Stimulated activated naive CD8-positive, alpha-beta T cell treated with anti-CD3 and anti-CD28 coated beads, Interleukin-15, Interleukin-2, amounts not matched to agents 100 ng/mL and 50 ng/mL, for 24 hours (primary cell): Measurements from ENCODE around the gene RAD54L.

Experiments used
- H3K27ac Mint-ChIP-seq: one replicate; pipeline ENCODE4 v1.8.0; 2021; ENCODE audit warnings: mild to moderate bottlenecking, mixed read lengths
- H3K27me3 Mint-ChIP-seq: one replicate; pipeline ENCODE4 v1.8.0; 2021; ENCODE audit warnings: mixed read lengths
- H3K36me3 Mint-ChIP-seq: one replicate; pipeline ENCODE4 v1.8.0; 2021; ENCODE audit warnings: low read depth, mixed read lengths
- H3K4me1 Mint-ChIP-seq: one replicate; pipeline ENCODE4 v1.8.0; 2021; ENCODE audit warnings: low read depth, mixed read lengths
- H3K4me3 Mint-ChIP-seq: one replicate; pipeline ENCODE4 v1.8.0; 2021; ENCODE audit warnings: mild to moderate bottlenecking, mixed read lengths
- H3K9me3 Mint-ChIP-seq: one replicate; pipeline ENCODE4 v1.8.0; 2021; ENCODE audit warnings: mixed read lengths

Gene RAD54L

DNA sequence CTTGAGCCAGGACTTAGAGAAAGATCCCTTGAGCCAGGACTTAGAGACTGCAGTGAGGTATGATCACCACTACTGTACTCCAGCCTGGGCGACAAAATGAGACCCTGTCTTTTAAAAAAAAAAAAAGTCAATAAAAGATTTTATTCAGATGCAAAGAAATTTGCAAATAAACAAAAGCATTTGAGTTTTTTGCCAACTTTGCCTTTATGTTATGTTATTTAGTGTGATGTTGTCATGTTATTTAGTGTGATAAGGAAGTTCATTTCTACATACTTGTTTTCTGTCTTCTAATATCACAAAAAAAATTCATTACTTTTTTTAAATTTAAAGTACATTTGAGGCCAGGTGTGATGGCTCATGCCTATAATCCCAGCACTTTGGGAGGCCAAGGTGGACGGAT, 9.0 kb downstream of the RAD54L start:
- H3K4me3 Mint-ChIP-seq: no peak overlapping the region
- peaks cover 6% of the 10 kb centered on the region for H3K4me1 Mint-ChIP-seq
- H3K27me3 Mint-ChIP-seq: no peaks in the 10 kb centered on the region
- no peak overlapping the region for H3K27ac Mint-ChIP-seq
- H3K36me3 Mint-ChIP-seq: peaks cover 85% of the 10 kb centered on the region
- H3K9me3 Mint-ChIP-seq: no peaks in the 10 kb centered on the region

DNA sequence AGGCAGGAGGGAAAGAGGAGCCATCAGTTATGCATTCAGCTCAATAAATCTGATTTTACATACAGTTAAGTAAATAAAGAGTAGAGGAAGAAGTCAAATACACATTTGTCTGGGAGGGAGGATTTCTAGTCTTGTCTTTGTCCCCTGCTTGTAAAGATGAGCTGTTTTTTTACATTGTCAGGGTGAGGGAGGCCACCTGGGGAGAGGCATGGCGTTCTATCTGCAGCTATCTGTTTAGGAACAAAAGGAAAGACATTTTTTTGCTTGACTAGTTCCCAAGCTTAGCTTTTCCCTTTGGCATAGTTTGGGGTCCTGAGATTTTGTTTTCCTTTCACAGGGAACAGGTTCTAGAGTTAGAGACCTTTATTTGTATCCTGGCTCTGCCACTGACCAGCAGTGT, 14.9 kb downstream of the RAD54L start:
- Mint-ChIP-seq H3K9me3 (no peaks in the 10 kb centered on the region), H3K27ac (no peak overlapping the region), H3K36me3 (peaks cover 85% of the 10 kb centered on the region), H3K4me1 (no peaks in the 10 kb centered on the region), H3K4me3 (no peak overlapping the region), H3K27me3 (no peaks in the 10 kb centered on the region)

DNA sequence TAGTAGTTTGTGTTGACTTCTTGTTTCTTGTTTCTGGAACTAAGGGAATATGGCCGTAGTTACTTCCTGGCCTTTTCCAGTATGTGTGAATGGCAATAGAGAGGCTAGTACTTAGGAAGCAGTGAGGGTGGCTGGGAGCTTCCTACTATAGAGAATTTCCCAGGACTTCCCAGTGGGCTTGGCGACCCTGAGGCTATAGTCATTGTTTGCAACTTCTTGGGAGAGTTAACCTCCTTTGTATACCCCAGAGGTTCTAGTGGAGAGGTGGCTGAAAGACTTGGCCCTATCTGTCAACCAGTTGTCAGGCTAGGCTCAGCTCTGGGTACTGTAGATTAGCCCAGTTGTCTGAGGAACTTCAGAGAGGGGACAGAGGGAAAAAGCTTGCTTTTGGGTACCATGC, 15.6 kb downstream of the RAD54L start:
- no peak overlapping the region for H3K4me3 Mint-ChIP-seq
- no peaks in the 10 kb centered on the region for H3K9me3 Mint-ChIP-seq
- H3K27ac Mint-ChIP-seq: no peak overlapping the region
- H3K27me3 Mint-ChIP-seq: no peaks in the 10 kb centered on the region
- H3K36me3 Mint-ChIP-seq: peaks cover 89% of the 10 kb centered on the region
- H3K4me1 Mint-ChIP-seq: no peaks in the 10 kb centered on the region

DNA sequence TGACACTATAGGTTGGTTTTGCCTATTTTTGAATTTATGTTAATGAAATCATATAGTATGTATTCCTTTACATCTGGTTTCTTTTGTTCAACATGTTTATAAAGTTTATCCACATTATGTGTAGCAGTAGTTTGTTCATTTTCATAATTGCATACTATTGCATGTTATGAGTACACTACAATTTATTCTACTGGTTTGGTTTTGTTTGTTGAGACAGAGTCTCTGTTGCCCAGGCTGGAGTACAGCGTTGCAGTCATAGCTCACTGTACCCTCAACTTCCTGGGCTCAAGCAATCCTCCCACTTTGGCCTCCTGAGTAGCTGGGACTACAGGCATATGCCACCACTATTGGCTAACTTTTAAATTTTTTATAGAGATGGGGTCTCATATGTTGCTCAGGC, 21.0 kb downstream of the RAD54L start:
- H3K4me1 Mint-ChIP-seq: no peaks in the 10 kb centered on the region
- peaks cover 84% of the 10 kb centered on the region for H3K36me3 Mint-ChIP-seq
- H3K4me3 Mint-ChIP-seq: no peak overlapping the region
- H3K27me3 Mint-ChIP-seq: no peaks in the 10 kb centered on the region
- H3K9me3 Mint-ChIP-seq: no peaks in the 10 kb centered on the region
- no peak overlapping the region for H3K27ac Mint-ChIP-seq

DNA sequence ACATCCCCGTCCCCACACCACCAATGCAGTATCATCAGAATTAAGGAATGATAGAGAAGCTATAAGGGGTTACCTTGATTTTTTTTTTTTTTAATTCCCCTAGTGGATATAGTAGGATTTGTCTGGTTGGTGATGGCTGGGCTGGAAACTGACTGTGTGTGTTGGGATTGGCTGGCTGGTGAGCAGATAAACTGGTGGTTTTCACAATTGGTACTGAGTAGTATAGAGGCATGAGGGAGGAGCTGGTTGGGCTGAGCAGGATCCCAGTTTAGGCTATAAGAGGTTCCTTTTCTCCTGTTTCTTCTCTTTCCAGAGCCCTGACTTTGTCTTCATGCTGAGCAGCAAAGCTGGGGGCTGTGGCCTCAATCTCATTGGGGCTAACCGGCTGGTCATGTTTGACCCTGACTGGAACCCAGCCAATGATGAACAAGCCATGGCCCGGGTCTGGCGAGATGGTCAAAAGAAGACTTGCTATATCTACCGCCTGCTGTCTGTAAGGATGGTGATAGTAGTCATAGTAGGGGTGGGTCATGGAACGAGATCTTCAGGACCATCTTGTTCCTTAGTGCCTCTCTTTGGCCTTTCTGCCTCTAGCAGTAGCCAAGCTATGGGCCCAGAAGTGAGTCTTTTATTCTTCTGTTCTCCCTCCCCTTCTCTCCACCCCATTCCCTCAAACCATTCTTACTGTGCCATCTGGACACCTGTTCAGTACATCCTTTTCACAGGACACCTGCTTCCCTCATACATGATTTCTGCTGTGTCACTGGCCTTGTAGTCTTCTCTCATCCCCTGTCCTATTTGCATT, 26.9 kb downstream of the RAD54L start:
- Mint-ChIP-seq H3K27ac (no peak overlapping the region), H3K4me3 (no peak overlapping the region), H3K4me1 (no peaks in the 10 kb centered on the region), H3K27me3 (no peaks in the 10 kb centered on the region), H3K36me3 (peaks cover 82% of the 10 kb centered on the region), H3K9me3 (no peaks in the 10 kb centered on the region)

DNA sequence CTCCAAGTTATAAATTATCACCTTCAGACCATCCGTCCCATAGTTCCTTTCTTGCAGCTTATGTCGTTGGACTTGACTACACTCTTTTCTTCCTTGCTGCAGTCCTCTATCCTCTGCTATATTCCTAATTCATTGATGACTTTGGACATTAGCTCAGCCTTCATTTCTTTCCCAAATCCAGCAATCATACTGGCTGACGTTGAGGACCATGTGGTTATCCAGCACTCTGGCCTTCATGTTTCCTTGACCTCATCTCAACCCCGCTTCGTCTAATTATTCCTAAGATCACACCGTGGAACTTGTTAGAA, 27.4 kb downstream of the RAD54L start:
- H3K36me3 Mint-ChIP-seq: peaks cover 84% of the 10 kb centered on the region
- H3K27ac Mint-ChIP-seq: no peak overlapping the region
- H3K4me3 Mint-ChIP-seq: no peak overlapping the region
- H3K9me3 Mint-ChIP-seq: no peaks in the 10 kb centered on the region
- no peaks in the 10 kb centered on the region for H3K27me3 Mint-ChIP-seq
- no peaks in the 10 kb centered on the region for H3K4me1 Mint-ChIP-seq

DNA sequence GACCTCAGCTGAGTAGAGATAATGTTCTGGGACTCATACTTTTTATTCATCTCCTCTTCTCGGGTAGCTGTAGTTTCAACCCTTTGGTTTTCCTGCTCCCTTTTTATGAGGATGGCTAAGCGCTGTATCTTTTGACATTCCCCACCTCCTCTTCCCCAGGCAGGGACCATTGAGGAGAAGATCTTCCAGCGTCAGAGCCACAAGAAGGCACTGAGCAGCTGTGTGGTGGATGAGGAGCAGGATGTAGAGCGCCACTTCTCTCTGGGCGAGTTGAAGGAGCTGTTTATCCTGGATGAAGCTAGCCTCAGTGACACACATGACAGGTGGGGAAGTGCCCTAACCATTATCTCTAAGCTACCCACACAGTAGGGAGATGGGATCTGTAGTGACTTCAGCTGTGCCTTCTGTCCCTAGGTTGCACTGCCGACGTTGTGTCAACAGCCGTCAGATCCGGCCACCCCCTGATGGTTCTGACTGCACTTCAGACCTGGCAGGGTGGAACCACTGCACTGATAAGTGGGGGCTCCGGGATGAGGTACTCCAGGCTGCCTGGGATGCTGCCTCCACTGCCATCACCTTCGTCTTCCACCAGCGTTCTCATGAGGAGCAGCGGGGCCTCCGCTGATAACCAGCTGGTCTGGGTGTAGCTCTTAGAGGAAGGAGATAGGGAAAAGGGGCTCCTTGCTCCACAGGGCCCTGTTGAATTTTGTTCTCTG, 30.3 kb downstream of the RAD54L start:
- Mint-ChIP-seq H3K36me3 (peaks cover 88% of the 10 kb centered on the region), H3K27me3 (no peaks in the 10 kb centered on the region), H3K9me3 (no peaks in the 10 kb centered on the region), H3K27ac (no peak overlapping the region), H3K4me1 (no peaks in the 10 kb centered on the region), H3K4me3 (no peak overlapping the region)

DNA sequence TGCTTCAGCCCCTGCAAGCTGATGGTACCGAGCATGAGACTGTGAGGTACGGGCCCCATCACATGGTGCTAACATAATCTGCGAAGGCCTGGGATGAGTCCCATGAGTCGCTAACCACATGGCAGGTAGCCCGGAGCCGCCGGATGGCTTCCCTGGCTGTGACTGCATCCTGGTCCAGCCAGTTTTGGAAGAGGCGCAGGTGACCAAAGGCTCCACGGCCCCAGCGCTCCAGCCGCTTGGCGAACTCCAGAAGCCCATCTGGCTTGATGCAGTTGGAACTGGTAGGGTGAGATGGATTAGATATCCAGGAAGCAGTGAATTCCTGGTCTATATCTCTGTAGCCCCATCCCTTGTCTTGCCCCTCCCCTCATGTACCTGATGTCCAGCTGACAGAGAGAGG, 31.2 kb downstream of the RAD54L start:
- H3K36me3 Mint-ChIP-seq: peaks cover 86% of the 10 kb centered on the region
- H3K9me3 Mint-ChIP-seq: no peaks in the 10 kb centered on the region
- H3K4me3 Mint-ChIP-seq: no peak overlapping the region
- no peaks in the 10 kb centered on the region for H3K4me1 Mint-ChIP-seq
- no peaks in the 10 kb centered on the region for H3K27me3 Mint-ChIP-seq
- no peak overlapping the region for H3K27ac Mint-ChIP-seq

DNA sequence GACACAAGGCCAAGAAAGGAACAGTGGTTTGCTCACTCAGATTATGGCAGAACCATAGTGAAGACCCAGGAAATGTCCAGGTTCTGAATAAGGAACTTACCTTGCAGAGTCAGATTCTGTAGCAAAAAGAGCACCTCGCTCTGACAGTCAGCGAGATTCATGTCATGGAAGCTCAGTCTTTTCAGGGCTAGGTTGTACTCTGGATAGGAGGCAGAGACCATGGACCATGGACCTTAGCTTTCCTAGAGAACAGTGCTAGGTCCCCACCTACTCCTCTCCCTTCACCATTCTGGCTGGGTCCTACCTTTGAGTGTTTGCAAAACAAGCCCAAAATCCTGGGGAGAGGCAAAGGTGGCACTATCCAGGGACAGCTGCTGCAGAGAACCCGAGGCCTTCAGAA, 32.5 kb downstream of the RAD54L start:
- Mint-ChIP-seq H3K9me3 (no peaks in the 10 kb centered on the region), H3K4me1 (no peaks in the 10 kb centered on the region), H3K27ac (no peak overlapping the region), H3K36me3 (peaks cover 83% of the 10 kb centered on the region), H3K4me3 (no peak overlapping the region), H3K27me3 (no peaks in the 10 kb centered on the region)

DNA sequence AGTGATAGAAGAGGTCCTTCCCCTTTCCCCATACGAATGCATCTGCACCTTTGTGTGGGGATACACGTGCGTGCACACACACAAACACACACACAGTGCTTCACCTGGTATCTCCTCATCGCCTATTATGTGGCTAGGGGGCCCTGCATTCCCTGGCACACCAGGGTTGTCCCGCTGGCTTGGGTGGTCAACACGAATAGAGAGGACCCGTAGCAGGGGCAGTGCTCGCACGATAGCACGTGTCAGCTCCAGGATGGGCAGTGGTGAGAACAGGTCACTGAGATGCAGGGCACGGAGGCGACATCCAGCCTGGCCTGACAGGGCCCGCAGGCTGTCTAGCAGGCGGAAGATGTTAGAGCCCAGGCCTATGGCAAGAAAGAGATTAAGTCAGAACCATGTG, 33.5 kb downstream of the RAD54L start:
- no peaks in the 10 kb centered on the region for H3K9me3 Mint-ChIP-seq
- peaks cover 7% of the 10 kb centered on the region for H3K4me1 Mint-ChIP-seq
- no peak overlapping the region for H3K4me3 Mint-ChIP-seq
- no peaks in the 10 kb centered on the region for H3K27me3 Mint-ChIP-seq
- peaks cover 79% of the 10 kb centered on the region for H3K36me3 Mint-ChIP-seq
- no peak overlapping the region for H3K27ac Mint-ChIP-seq

DNA sequence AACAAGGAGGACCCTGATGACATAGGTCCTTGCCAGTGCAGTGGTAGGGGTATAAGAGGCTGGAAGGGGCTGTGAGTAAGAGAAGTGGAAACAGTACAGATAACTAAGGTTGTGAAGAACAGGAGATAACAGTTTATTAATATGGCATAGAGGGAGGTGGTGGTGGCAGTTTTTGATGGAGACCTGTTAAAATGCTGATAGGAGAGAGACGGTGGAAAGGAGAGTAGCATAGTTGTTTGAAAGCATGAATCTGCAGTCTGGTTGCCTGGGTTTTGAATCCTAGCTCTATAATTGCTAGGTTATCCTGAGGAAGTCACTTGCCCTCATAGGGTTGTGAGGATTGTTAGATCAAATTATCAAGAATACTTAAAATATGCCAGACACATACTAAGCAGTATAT, 36.5 kb downstream of the RAD54L start:
- Mint-ChIP-seq H3K27ac (no peak overlapping the region), H3K27me3 (no peaks in the 10 kb centered on the region), H3K36me3 (peaks cover 78% of the 10 kb centered on the region), H3K4me3 (no peak overlapping the region), H3K4me1 (peaks cover 18% of the 10 kb centered on the region), H3K9me3 (no peaks in the 10 kb centered on the region)

DNA sequence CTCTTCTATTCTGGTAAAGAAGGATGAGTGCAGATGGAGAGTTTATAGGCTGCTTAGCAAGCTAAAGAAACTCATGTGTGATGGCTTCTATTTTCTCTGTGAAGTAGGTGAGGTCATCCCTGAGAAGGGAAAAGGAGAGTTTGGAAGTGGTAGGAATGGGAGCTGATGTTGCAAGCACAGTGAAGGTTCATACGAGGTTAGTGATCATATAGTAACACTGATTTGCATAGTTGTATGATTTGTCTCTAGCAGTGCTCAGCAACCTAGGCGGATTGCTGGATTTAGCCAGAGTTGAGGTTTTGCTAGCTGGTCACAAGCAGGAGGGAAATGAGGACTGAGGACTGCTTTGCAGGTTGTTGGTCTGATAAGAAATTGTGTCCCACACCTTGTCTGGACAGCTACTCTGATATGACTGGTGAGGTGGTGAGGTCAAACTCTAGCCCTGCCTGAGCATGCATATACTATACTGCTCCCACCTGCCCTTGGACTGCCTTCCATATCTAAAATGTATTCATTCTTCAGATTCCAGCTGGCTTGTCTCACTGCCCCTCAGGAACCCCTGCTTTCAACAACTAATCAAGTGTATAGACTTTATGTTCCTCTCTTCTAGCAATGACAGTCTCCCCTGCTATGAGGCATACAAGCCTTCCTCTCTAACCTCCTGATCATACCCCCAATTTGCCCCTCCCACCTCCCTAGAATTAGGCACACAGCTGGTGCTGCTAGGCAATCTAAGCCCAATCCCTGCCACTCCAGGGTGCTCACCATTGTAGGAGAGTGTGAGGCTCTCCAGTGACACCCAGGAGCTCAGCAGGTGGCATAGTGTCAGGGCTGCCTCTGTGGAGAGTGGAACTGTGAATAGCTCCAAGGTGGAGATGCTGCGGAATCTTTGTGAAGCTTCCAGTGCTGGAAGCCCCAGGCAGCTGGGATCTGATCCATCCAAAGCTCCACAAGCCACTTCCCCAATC, 37.3 kb downstream of the RAD54L start:
- H3K4me3 Mint-ChIP-seq: no peak overlapping the region
- H3K36me3 Mint-ChIP-seq: peaks cover 79% of the 10 kb centered on the region
- H3K27me3 Mint-ChIP-seq: no peaks in the 10 kb centered on the region
- H3K27ac Mint-ChIP-seq: peak overlapping the region; percentile 61
- peaks cover 18% of the 10 kb centered on the region for H3K4me1 Mint-ChIP-seq
- H3K9me3 Mint-ChIP-seq: no peaks in the 10 kb centered on the region

DNA sequence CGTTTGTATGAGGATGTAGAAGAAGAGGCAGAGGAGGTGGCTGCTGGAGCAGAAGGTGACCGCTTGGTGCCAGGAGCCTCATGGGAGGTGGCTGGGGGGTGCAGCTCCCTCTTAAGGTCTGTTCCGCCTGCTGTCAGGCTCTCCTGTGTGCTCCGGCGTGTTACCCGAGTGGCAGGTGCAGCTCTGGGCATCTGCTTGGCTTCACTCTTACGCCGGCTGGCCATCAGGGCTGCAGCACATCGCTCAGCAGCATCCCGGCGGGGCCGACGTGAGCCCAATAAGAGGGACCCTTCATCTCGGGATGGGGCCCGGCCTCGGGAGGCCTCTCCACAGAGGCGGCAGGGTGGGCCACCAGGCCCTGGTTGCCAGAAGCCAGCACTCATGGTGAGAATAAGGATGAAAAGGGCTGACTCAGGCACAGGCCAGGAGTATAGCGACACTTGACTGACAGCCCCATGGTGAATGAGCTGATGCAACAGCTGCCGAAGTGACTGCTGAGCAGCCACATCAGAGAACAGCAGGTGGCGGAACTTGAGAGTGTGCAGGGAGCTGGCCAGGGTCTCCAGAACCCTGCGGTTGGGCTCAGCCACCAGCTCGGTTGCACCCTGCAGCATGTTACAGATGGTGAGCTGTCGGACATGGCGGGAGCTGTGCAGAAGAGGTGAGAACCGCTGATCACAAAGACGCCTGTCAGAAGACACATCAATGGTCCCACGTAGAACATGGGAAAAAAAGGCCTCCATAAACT, 38.3 kb downstream of the RAD54L start:
- H3K27me3 Mint-ChIP-seq: no peaks in the 10 kb centered on the region
- peaks cover 18% of the 10 kb centered on the region for H3K4me1 Mint-ChIP-seq
- no peak overlapping the region for H3K4me3 Mint-ChIP-seq
- peaks cover 74% of the 10 kb centered on the region for H3K36me3 Mint-ChIP-seq
- H3K27ac Mint-ChIP-seq: peak overlapping the region; percentile 81
- no peaks in the 10 kb centered on the region for H3K9me3 Mint-ChIP-seq

DNA sequence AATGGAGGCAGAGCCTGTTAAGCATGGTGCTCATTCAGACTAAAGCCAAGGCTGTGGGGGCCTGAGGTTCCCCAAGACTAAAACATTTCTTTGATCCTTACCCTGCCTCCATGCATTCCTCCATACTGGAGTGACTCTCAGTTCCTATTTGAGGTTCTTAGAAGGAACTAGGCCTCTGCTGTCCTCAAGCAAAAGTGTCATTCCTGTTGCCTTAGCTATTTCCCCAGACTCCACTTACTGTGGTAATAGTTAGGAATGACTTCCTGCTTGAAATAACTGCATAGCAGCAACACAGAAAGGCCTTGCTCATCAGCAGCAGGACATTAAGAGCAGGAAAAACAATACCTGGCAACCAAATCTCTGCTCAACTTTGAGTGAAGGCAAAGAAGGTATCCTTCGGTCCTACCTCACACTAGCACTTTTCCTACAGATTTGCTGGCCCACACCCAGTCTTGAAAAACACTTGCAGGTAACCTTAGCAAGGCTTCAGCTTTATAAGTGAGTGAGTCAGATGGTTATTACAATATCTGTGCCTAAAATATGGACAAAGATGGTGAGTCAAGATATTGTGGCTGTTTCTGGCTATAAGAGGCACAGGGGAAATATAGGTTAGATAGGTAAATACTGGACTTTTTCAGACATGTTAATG, 41.0 kb downstream of the RAD54L start:
- Mint-ChIP-seq H3K27ac (no peak overlapping the region), H3K27me3 (no peaks in the 10 kb centered on the region), H3K4me1 (peaks cover 18% of the 10 kb centered on the region), H3K36me3 (peaks cover 60% of the 10 kb centered on the region), H3K4me3 (no peak overlapping the region), H3K9me3 (no peaks in the 10 kb centered on the region)
